Measurements from ENCODE around the gene BIN1.
"Not testable (repeated sequence)": the region's sequence is repeated elsewhere in the genome, so short reads cannot be mapped to it uniquely, and the experiment has no call there.

The BIN1 gene

GRCh38 chr2:127046579-127046978 lies 60.4 kb downstream of the BIN1 start:
- no peak for DNase-seq (ENCODE audit: low spot score)

- no peak for DNase-seq (ENCODE audit: low spot score)
These were observed 61.0 kb downstream of the BIN1 start for GRCh38 chr2:127045792-127046501.

- DNase-seq (ENCODE audit: low spot score) = no peak
These were observed 61.8 kb downstream of the BIN1 start for GRCh38 chr2:127044977-127045661.

- no peak for DNase-seq (ENCODE audit: low spot score)
These were observed 62.7 kb downstream of the BIN1 start for GRCh38 chr2:127044165-127044718.

GRCh38 chr2:127043367-127044164 lies 63.4 kb downstream of the BIN1 start:
- DNase-seq (ENCODE audit: low spot score) = no peak

- DNase-seq (ENCODE audit: low spot score) = no peak
These were observed 65.5 kb downstream of the BIN1 start for GRCh38 chr2:127041259-127041970.

- DNase-seq (ENCODE audit: low spot score) = no peak
These were observed 66.8 kb downstream of the BIN1 start for GRCh38 chr2:127040169-127040568.

- DNase-seq (ENCODE audit: low spot score) = peak; percentile 58
These were observed 67.4 kb downstream of the BIN1 start for GRCh38 chr2:127039387-127040031.

GRCh38 chr2:127037476-127037875 lies 69.5 kb downstream of the BIN1 start:
- no peak for DNase-seq (ENCODE audit: low spot score)

GRCh38 chr2:127034883-127035611 lies 71.9 kb downstream of the BIN1 start:
- DNase-seq (ENCODE audit: low spot score) = no peak

GRCh38 chr2:127034051-127034450 lies 72.9 kb downstream of the BIN1 start:
- no peak for DNase-seq (ENCODE audit: low spot score)

- DNase-seq (ENCODE audit: low spot score) = peak; percentile 20
These were observed 74.3 kb downstream of the BIN1 start for GRCh38 chr2:127032621-127033020.

GRCh38 chr2:127029350-127030051 lies 77.5 kb downstream of the BIN1 start:
- DNase-seq (ENCODE audit: low spot score) = no peak

GRCh38 chr2:127028745-127029144 lies 78.2 kb downstream of the BIN1 start:
- DNase-seq (ENCODE audit: low spot score) = not testable (repeated sequence)

- DNase-seq (ENCODE audit: low spot score) = no peak
These were observed 79.2 kb downstream of the BIN1 start for GRCh38 chr2:127027715-127028114.

- peak; percentile 82 for DNase-seq (ENCODE audit: low spot score)
These were observed 81.4 kb downstream of the BIN1 start for GRCh38 chr2:127025359-127026166.

- no peak for DNase-seq (ENCODE audit: low spot score)
These were observed 82.1 kb downstream of the BIN1 start for GRCh38 chr2:127024769-127025358.

GRCh38 chr2:127023504-127023903 lies 83.5 kb downstream of the BIN1 start:
- DNase-seq (ENCODE audit: low spot score) = no peak

GRCh38 chr2:127022817-127023216 lies 84.1 kb downstream of the BIN1 start:
- no peak for DNase-seq (ENCODE audit: low spot score)
